Right atrium auricular region (tissue), 2 donors: Measurements from ENCODE around the gene TEX10. TPM values are rescaled to one million over a fixed set of nuclear protein-coding genes. Genes with fewer than 3 reads are reported as not detected.

Experiments used
- DNase-seq: peaks from one replicate; pipeline ENCODE4 v3.0.0-alpha.2; 2019; ENCODE audit warnings: low spot score
- H3K27ac ChIP-seq, 2 donors: fragments of 200-600 bp; sonication (generic); 1 replicate in 1 of 2; 2 replicates in 1 of 2; pipeline ENCODE4 v1.5.1; 2016 to 2019
- H3K27me3 ChIP-seq, 2 donors: fragments of 200-600 bp; sonication (generic); one replicate each; pipeline versions ENCODE4 v1.5.1 to v1.6.0; 2017 to 2019
- H3K36me3 ChIP-seq: fragments of 200-600 bp; sonication (generic); one replicate; pipeline ENCODE4 v1.5.1; 2016
- H3K4me1 ChIP-seq, 2 donors: fragments of 200-600 bp; sonication (generic); one replicate each; pipeline versions ENCODE4 v1.5.1 to v1.6.0; 2017 to 2019
- H3K4me3 ChIP-seq, 2 donors: fragments of 200-600 bp; sonication (generic); 1 replicate in 1 of 2; 2 replicates in 1 of 2; pipeline ENCODE4 v1.5.1; 2017 to 2019; ENCODE audit warnings: mild to moderate bottlenecking in 1 of 2, moderate library complexity in 1 of 2
- H3K9me3 ChIP-seq, 2 donors: fragments of 200-600 bp; sonication (generic); one replicate each; pipeline ENCODE4 v1.5.1; 2019
- CTCF ChIP-seq, 2 donors: fragments of 200-600 bp; sonication (generic); IDR thresholded peaks; one replicate each; pipeline ENCODE4 v1.5.1; 2019; ENCODE audit warnings: antibody characterized with exemption in 2 of 2
- total RNA-seq, 2 donors: library from RNA; depleted of rRNA; stranded (reverse); fragments of >200 nt; gene quantifications; one replicate each; pipeline ENCODE4 v1.1.0, GENCODE V29; 2016

TEX10 gene
- total RNA-seq, 2 donors from 2014 or later = 8.6 to 9.9 TPM

- Histone ChIP-seq H3K36me3 (no peaks in the 10 kb centered on the region), H3K9me3 (peaks cover 0 to under 1% of the 10 kb centered on the region in 2 donors), H3K27me3 (no peaks in the 10 kb centered on the region), H3K4me1 (no peaks in the 10 kb centered on the region), H3K27ac (no peak overlapping the region), H3K4me3 (no peak overlapping the region)
- no peak for TF ChIP-seq CTCF (IDR thresholded peaks at IDR 0.05)
- no peak for DNase-seq
Measured at GRCh38 chr9:100370064-100370723, 17.5 kb upstream of the TEX10 start.

GRCh38 chr9:100368672-100369071, 15.9 kb upstream of the TEX10 start:
- Histone ChIP-seq H3K4me3 (no peak overlapping the region), H3K4me1 (no peaks in the 10 kb centered on the region), H3K9me3 (no peaks in the 10 kb centered on the region), H3K27me3 (no peaks in the 10 kb centered on the region), H3K27ac (no peak overlapping the region), H3K36me3 (no peaks in the 10 kb centered on the region)
- no peak for TF ChIP-seq CTCF (IDR thresholded peaks at IDR 0.05)
- no peak for DNase-seq

- Histone ChIP-seq H3K27ac (no peak overlapping the region), H3K9me3 (no peaks in the 10 kb centered on the region), H3K4me3 (no peak overlapping the region), H3K4me1 (no peaks in the 10 kb centered on the region), H3K36me3 (no peaks in the 10 kb centered on the region), H3K27me3 (no peaks in the 10 kb centered on the region)
- no peak for DNase-seq
- TF ChIP-seq CTCF (IDR thresholded peaks at IDR 0.05) = no peak
Measured at GRCh38 chr9:100366121-100366520, 13.4 kb upstream of the TEX10 start.

- Histone ChIP-seq H3K27me3 (no peaks in the 10 kb centered on the region), H3K9me3 (no peaks in the 10 kb centered on the region), H3K27ac (no peak overlapping the region), H3K4me1 (no peaks in the 10 kb centered on the region), H3K4me3 (no peak overlapping the region), H3K36me3 (no peaks in the 10 kb centered on the region)
- TF ChIP-seq CTCF (IDR thresholded peaks at IDR 0.05) = no peak
- DNase-seq = no peak
Measured at GRCh38 chr9:100364013-100364412, 11.3 kb upstream of the TEX10 start.

- Histone ChIP-seq H3K27me3 (no peaks in the 10 kb centered on the region), H3K36me3 (no peaks in the 10 kb centered on the region), H3K4me1 (no peaks in the 10 kb centered on the region), H3K9me3 (no peaks in the 10 kb centered on the region), H3K4me3 (no peak overlapping the region), H3K27ac (no peak overlapping the region)
- TF ChIP-seq CTCF (IDR thresholded peaks at IDR 0.05) = no peak
- DNase-seq = no peak
Measured at GRCh38 chr9:100359057-100359456, 6.3 kb upstream of the TEX10 start.

- no peak for TF ChIP-seq CTCF (IDR thresholded peaks at IDR 0.05)
- no peaks in the 10 kb centered on the region for H3K36me3 ChIP-seq
- no peak for DNase-seq
- H3K27me3 ChIP-seq = no peaks in the 10 kb centered on the region
- H3K27ac ChIP-seq = no peak overlapping the region
- no peak overlapping the region for H3K4me3 ChIP-seq
- H3K4me1 ChIP-seq = peaks cover 0 to 3% of the 10 kb centered on the region in 2 donors
- no peaks in the 10 kb centered on the region for H3K9me3 ChIP-seq
Measured at GRCh38 chr9:100357501-100357900, 4.8 kb upstream of the TEX10 start.
